H9 (cell line): Measurements from ENCODE around the gene COPS4. TPM values are rescaled to one million over a fixed set of nuclear protein-coding genes. Genes with fewer than 3 reads are reported as not detected.

Source experiments
- DNase-seq: peaks from one replicate; pipeline ENCODE4 v3.0.0-alpha.2; 2017
- H2AFZ ChIP-seq: one replicate; pipeline ENCODE4 v1.6.1; 2013; ENCODE audit warnings: mild to moderate bottlenecking, low read length, control low read depth, moderate library complexity
- H2AK5ac ChIP-seq: 2 replicates; pipeline ENCODE4 v1.6.1; 2013; ENCODE audit warnings: low read length, control low read depth, mixed read lengths; ENCODE audit not compliant: insufficient read length
- H2BK120ac ChIP-seq: one replicate; pipeline ENCODE4 v1.6.1; 2013; ENCODE audit warnings: low read depth, mild to moderate bottlenecking, low read length, control low read depth, inconsistent platforms; ENCODE audit not compliant: poor library complexity, severe bottlenecking
- H2BK12ac ChIP-seq: 2 replicates; pipeline ENCODE4 v1.6.1; 2013; ENCODE audit warnings: low read length, control low read depth, mixed read lengths, low read depth; ENCODE audit not compliant: insufficient read length
- H2BK15ac ChIP-seq: 2 replicates; pipeline ENCODE4 v1.6.1; 2013; ENCODE audit warnings: low read depth, low read length, control low read depth
- H2BK20ac ChIP-seq: one replicate; pipeline ENCODE4 v1.6.1; 2013; ENCODE audit warnings: low read depth, mild to moderate bottlenecking, low read length, control low read depth, inconsistent platforms; ENCODE audit not compliant: poor library complexity, severe bottlenecking
- H2BK5ac ChIP-seq: 2 replicates; pipeline ENCODE4 v1.6.1; 2013; ENCODE audit warnings: low read length, control low read depth, mixed read lengths; ENCODE audit not compliant: insufficient read length
- H3K14ac ChIP-seq: 2 replicates; pipeline ENCODE4 v1.6.1; 2013; ENCODE audit warnings: low read length, control low read depth; ENCODE audit not compliant: insufficient read depth
- H3K18ac ChIP-seq: 2 replicates; pipeline ENCODE4 v1.6.1; 2013; ENCODE audit warnings: low read depth, mild to moderate bottlenecking, mixed read lengths, low read length, control low read depth; ENCODE audit not compliant: insufficient read length
- H3K23ac ChIP-seq: 2 replicates; pipeline ENCODE4 v1.6.1; 2013; ENCODE audit warnings: low read length, control low read depth, mixed read lengths, low read depth; ENCODE audit not compliant: insufficient read length
- H3K23me2 ChIP-seq: 2 replicates; pipeline ENCODE4 v1.6.1; 2013; ENCODE audit warnings: low read depth, mild to moderate bottlenecking, mixed read lengths, low read length, control low read depth; ENCODE audit not compliant: insufficient read length, poor library complexity, severe bottlenecking
- H3K27ac ChIP-seq: 2 replicates; pipeline ENCODE4 v1.5.1; 2013; ENCODE audit warnings: low read length, control low read depth, mixed read lengths, low read depth; ENCODE audit not compliant: insufficient read length
- H3K27me3 ChIP-seq: 2 replicates; pipeline ENCODE4 v1.6.1; 2013; ENCODE audit warnings: low read length, control low read depth, inconsistent platforms; ENCODE audit not compliant: insufficient read depth
- H3K4ac ChIP-seq: 2 replicates; pipeline ENCODE4 v1.6.1; 2013; ENCODE audit warnings: low read depth, mild to moderate bottlenecking, control low read depth, inconsistent platforms, low read length, moderate library complexity
- H3K4me1 ChIP-seq: 2 replicates; pipeline ENCODE4 v1.6.1; 2013; ENCODE audit warnings: low read length, control low read depth, inconsistent platforms; ENCODE audit not compliant: insufficient read depth
- H3K4me2 ChIP-seq: 2 replicates; pipeline ENCODE4 v1.6.1; 2013; ENCODE audit warnings: low read length, control low read depth, mixed read lengths; ENCODE audit not compliant: insufficient read length, insufficient read depth
- H3K56ac ChIP-seq: 2 replicates; pipeline ENCODE4 v1.6.1; 2013; ENCODE audit warnings: low read depth, mild to moderate bottlenecking, mixed read lengths, low read length, control low read depth; ENCODE audit not compliant: insufficient read length
- H3K79me1 ChIP-seq: 2 replicates; pipeline ENCODE4 v1.6.1; 2013; ENCODE audit warnings: low read depth, mild to moderate bottlenecking, moderate library complexity, low read length, control low read depth, inconsistent platforms; ENCODE audit not compliant: insufficient read depth, poor library complexity, severe bottlenecking
- H3K79me2 ChIP-seq: 2 replicates; pipeline ENCODE4 v1.6.1; 2013; ENCODE audit warnings: low read length, control low read depth, inconsistent platforms; ENCODE audit not compliant: insufficient read depth
- H3K9ac ChIP-seq: 2 replicates; pipeline ENCODE4 v1.6.1; 2013; ENCODE audit warnings: low read length, control low read depth, mixed read lengths; ENCODE audit not compliant: insufficient read length; ENCODE audit errors: extremely low read depth
- H3K9me3 ChIP-seq: one replicate; pipeline ENCODE4 v1.6.1; 2013; ENCODE audit warnings: low read depth, low read length, inconsistent platforms; ENCODE audit not compliant: control insufficient read depth
- H3T11ph ChIP-seq: one replicate; pipeline ENCODE4 v1.6.1; 2013; ENCODE audit warnings: mild to moderate bottlenecking, low read length, control low read depth, inconsistent platforms
- H4K20me1 ChIP-seq: one replicate; pipeline ENCODE4 v1.6.1; 2013; ENCODE audit not compliant: control insufficient read depth, insufficient read length, insufficient read depth
- H4K5ac ChIP-seq: 2 replicates; pipeline ENCODE4 v1.6.1; 2013; ENCODE audit warnings: low read depth, mild to moderate bottlenecking, mixed read lengths, low read length, control low read depth; ENCODE audit not compliant: insufficient read length
- H4K8ac ChIP-seq: replicated peaks from 2 replicates; pipeline ENCODE4 v1.6.1; 2013; ENCODE audit warnings: low read length, control low read depth, mixed read lengths, low read depth; ENCODE audit not compliant: insufficient read length
- H4K91ac ChIP-seq: 2 replicates; pipeline ENCODE4 v1.6.1; 2013; ENCODE audit warnings: low read depth, mild to moderate bottlenecking, moderate library complexity, mixed read lengths, low read length, control low read depth; ENCODE audit not compliant: insufficient read length
- H3K27ac Mint-ChIP-seq, 3 experiments: 2 replicates in 2 of 3; 3 replicates in 1 of 3; pipeline ENCODE4 v1.8.0; 2020 to 2021; ENCODE audit warnings: mixed read lengths in 3 of 3, mild to moderate bottlenecking in 1 of 3, moderate library complexity in 1 of 3
- H3K27me3 Mint-ChIP-seq: 2 replicates; pipeline ENCODE4 v1.8.0; 2021; ENCODE audit warnings: low read depth, mild to moderate bottlenecking, moderate library complexity, mixed read lengths
- H3K36me3 Mint-ChIP-seq, 3 experiments: 2 replicates in 2 of 3; 3 replicates in 1 of 3; pipeline ENCODE4 v1.8.0; 2020 to 2021; ENCODE audit warnings: low read depth in 3 of 3, mixed read lengths in 3 of 3; ENCODE audit not compliant: insufficient read depth in 1 of 3
- H3K4me1 Mint-ChIP-seq, 2 experiments: 2 replicates each; pipeline ENCODE4 v1.8.0; 2020; ENCODE audit warnings: mixed read lengths in 2 of 2
- H3K4me3 Mint-ChIP-seq, 2 experiments: 2 replicates in 1 of 2; 3 replicates in 1 of 2; pipeline ENCODE4 v1.8.0; 2020 to 2021; ENCODE audit warnings: mild to moderate bottlenecking in 2 of 2, mixed read lengths in 2 of 2, moderate library complexity in 1 of 2
- H3K9me3 Mint-ChIP-seq, 2 experiments: 2 replicates in 1 of 2; 3 replicates in 1 of 2; pipeline ENCODE4 v1.8.0; 2020; ENCODE audit warnings: mild to moderate bottlenecking in 2 of 2, mixed read lengths in 2 of 2, moderate library complexity in 1 of 2
- WGBS: extraction: QIAGEN DNeasy Blood & Tissue Kit; methylation state at CpG from one replicate; pipeline ENCODE4 v1.1.7; 2013; ENCODE audit warnings: missing lambda C conversion rate, low lambda C conversion rate, mixed read lengths; ENCODE audit not compliant: insufficient read length; ENCODE audit errors: extremely low coverage; 5-methylcytosine and 5-hydroxymethylcytosine counted together
- total RNA-seq: library from RNA; stranded (reverse); gene quantifications from 2 replicates; pipeline ENCODE4 v1.2.1, GENCODE V29; 2021
- TF ChIP-seq, protein P1 (sequence below): fragments of 200-600 bp; sonication (generic); conservative IDR thresholded peaks from 3 replicates; pipeline ENCODE4 v1.8.0; 2021; ENCODE audit warnings: antibody characterized with exemption, mild to moderate bottlenecking

The COPS4 gene
- total RNA-seq, 1 experiment from 2014 or later = 39.9 TPM

DNA sequence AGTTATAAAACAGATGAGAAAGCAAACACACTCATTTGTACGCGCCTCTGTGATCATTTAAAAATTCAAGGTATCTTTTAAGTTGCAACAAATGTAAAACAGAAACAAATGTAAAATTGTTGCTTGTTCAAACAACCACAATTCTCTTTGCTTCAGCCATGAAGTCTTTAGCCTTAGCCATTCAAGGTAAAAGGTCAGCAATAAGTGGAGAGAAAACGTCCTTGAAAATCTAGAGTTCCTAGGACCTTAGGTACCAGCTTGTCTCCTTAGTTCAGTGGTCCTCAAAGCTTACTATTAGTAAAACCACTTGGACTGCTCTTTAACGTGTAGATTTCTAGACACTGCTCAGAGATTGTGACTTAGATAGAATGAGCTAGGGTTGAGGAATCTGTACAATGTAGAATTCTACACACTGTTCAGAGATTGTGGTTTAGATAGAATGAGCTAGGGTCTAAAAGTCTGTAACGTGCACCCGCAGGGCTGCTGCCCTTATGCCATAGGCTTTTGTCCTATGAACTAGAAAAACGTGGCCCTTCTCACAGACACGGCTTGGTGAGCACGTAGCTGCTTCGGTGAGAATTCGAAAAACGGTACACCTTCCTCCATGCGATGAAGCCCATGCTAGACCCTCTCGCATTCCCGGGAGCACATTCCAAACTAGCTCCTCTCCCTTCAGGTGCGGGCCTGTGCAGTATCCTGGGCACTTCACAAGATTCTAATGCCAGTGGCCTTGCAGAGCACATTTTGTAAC, 77.9 kb downstream of the COPS4 start:
- H3K23ac ChIP-seq = no peak overlapping the region
- H2BK15ac ChIP-seq = no peak overlapping the region
- no peak overlapping the region for H4K91ac ChIP-seq
- H3K27ac ChIP-seq = no peak overlapping the region
- no peak overlapping the region for H3T11ph ChIP-seq
- H3K79me1 ChIP-seq = no peaks in the 10 kb centered on the region
- DNase-seq = no peak
- H3K4me2 ChIP-seq = no peak overlapping the region
- no peak overlapping the region for H4K8ac ChIP-seq
- H3K18ac ChIP-seq = no peak overlapping the region
- no peak overlapping the region for H3K9ac ChIP-seq
- peaks cover 5% of the 10 kb centered on the region for H3K23me2 ChIP-seq
- Mint-ChIP-seq H3K4me3 (no peak overlapping the region), H3K36me3 (no peaks in the 10 kb centered on the region), H3K27ac (peak overlapping the region in 1 of 3 experiments; percentile 1; a peak in 1 of 7 replicates), H3K4me1 (peaks cover 37 to 38% of the 10 kb centered on the region in 2 experiments), H3K27me3 (peaks cover 13% of the 10 kb centered on the region), H3K9me3 (no peaks in the 10 kb centered on the region; a peak in 1 of 5 replicates)
- no peaks in the 10 kb centered on the region for H4K20me1 ChIP-seq
- H3K27me3 ChIP-seq = no peaks in the 10 kb centered on the region
- TF ChIP-seq, protein P1, sequence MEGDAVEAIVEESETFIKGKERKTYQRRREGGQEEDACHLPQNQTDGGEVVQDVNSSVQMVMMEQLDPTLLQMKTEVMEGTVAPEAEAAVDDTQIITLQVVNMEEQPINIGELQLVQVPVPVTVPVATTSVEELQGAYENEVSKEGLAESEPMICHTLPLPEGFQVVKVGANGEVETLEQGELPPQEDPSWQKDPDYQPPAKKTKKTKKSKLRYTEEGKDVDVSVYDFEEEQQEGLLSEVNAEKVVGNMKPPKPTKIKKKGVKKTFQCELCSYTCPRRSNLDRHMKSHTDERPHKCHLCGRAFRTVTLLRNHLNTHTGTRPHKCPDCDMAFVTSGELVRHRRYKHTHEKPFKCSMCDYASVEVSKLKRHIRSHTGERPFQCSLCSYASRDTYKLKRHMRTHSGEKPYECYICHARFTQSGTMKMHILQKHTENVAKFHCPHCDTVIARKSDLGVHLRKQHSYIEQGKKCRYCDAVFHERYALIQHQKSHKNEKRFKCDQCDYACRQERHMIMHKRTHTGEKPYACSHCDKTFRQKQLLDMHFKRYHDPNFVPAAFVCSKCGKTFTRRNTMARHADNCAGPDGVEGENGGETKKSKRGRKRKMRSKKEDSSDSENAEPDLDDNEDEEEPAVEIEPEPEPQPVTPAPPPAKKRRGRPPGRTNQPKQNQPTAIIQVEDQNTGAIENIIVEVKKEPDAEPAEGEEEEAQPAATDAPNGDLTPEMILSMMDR = no peak
- no peak overlapping the region for H2BK12ac ChIP-seq
- H2BK120ac ChIP-seq = no peak overlapping the region
- no peaks in the 10 kb centered on the region for H3K79me2 ChIP-seq
- no peak overlapping the region for H2AK5ac ChIP-seq
- no peak overlapping the region for H2BK20ac ChIP-seq
- H2AFZ ChIP-seq = no peak overlapping the region
- H3K14ac ChIP-seq = no peak overlapping the region
- no CpG with 5 or more reads among the region's 16 CpGs for WGBS
- no peaks in the 10 kb centered on the region for H3K9me3 ChIP-seq
- no peak overlapping the region for H3K56ac ChIP-seq
- no peak overlapping the region for H3K4ac ChIP-seq
- H4K5ac ChIP-seq = no peak overlapping the region
- no peaks in the 10 kb centered on the region for H3K4me1 ChIP-seq
- H2BK5ac ChIP-seq = no peak overlapping the region
